GM12892 (cell line): ENCODE results near the gene ARL13A.

Source experiments
- POLR2A ChIP-seq: IDR thresholded peaks from 2 replicates; pipeline ENCODE4 v1.6.1; 2011; ENCODE audit warnings: low read depth, low read length, control low read depth
- POLR2AphosphoS5 ChIP-seq: IDR thresholded peaks from 2 replicates; pipeline ENCODE4 v1.6.1; 2011; ENCODE audit warnings: low read depth, low read length, control low read depth
- TAF1 ChIP-seq: IDR thresholded peaks from 2 replicates; pipeline ENCODE4 v1.6.1; 2011; ENCODE audit warnings: low read depth, mild to moderate bottlenecking, control low read depth, low read length, borderline replicate concordance

GRCh38 chrX:100962811-100963210, 6.7 kb upstream of the ARL13A start:
- TF ChIP-seq TAF1 (no peak), POLR2AphosphoS5 (no peak), POLR2A (no peak)
